Neural crest cell (in vitro differentiated cells): ENCODE data around the gene ST3GAL3. TPM values are rescaled to one million over a fixed set of nuclear protein-coding genes. Genes with fewer than 3 reads are reported as not detected.

Source experiments
- DNase-seq: peaks from one replicate; pipeline ENCODE4 v3.0.0; 2021; ENCODE audit warnings: low read depth, mixed read lengths, low spot score
- H3K27ac Mint-ChIP-seq: one replicate; pipeline ENCODE4 v1.8.0; 2021; ENCODE audit warnings: mild to moderate bottlenecking, mixed read lengths; ENCODE audit not compliant: unreplicated experiment
- H3K27me3 Mint-ChIP-seq: 2 replicates; pipeline ENCODE4 v1.8.0; 2021; ENCODE audit warnings: low read depth, mild to moderate bottlenecking, mixed read lengths
- H3K36me3 Mint-ChIP-seq: 2 replicates; pipeline ENCODE4 v1.8.0; 2021; ENCODE audit warnings: low read depth, mild to moderate bottlenecking, mixed read lengths
- H3K4me1 Mint-ChIP-seq: 2 replicates; pipeline ENCODE4 v1.8.0; 2021; ENCODE audit warnings: mixed read lengths
- H3K4me3 Mint-ChIP-seq: one replicate; pipeline ENCODE4 v1.8.0; 2021; ENCODE audit warnings: mild to moderate bottlenecking, mixed read lengths
- H3K9me3 Mint-ChIP-seq: 2 replicates; pipeline ENCODE4 v1.8.0; 2021; ENCODE audit warnings: mixed read lengths
- total RNA-seq: library from RNA; stranded (reverse); gene quantifications from 2 replicates; pipeline ENCODE4 v1.2.1, GENCODE V29; 2021
- TF ChIP-seq, protein P1 (sequence below): fragments of 200-600 bp; sonication (generic); conservative IDR thresholded peaks from 2 replicates; pipeline ENCODE4 v1.5.0; 2021; ENCODE audit warnings: antibody characterized with exemption, mild to moderate bottlenecking

ST3GAL3 gene
- total RNA-seq, 1 donor from 2014 or later, result 37.4 TPM

DNA sequence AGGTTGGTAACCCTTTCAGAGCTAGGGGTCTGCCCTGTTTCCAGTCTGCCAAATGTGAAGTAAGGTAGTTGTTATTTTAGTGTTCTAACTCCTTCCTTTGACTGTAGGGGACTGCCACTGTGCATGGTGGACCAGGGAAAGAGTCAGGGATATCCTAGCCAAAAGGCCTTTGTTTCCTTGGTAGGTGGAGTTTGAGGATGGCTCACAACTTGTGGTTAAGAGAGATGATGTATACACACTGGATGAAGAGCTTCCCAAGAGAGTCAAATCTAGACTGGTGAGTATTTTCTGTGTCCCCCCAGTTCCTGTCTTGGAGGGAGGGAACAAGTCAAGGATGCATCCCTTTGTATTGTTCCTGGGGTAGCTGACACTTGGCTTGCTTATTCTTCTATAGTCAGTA, 3.5 kb upstream of the ST3GAL3 start:
- DNase-seq, result no peak
- H3K27me3 Mint-ChIP-seq, result no peaks in the 10 kb centered on the region
- H3K4me1 Mint-ChIP-seq, result peaks cover 24% of the 10 kb centered on the region
- TF ChIP-seq, protein P1, sequence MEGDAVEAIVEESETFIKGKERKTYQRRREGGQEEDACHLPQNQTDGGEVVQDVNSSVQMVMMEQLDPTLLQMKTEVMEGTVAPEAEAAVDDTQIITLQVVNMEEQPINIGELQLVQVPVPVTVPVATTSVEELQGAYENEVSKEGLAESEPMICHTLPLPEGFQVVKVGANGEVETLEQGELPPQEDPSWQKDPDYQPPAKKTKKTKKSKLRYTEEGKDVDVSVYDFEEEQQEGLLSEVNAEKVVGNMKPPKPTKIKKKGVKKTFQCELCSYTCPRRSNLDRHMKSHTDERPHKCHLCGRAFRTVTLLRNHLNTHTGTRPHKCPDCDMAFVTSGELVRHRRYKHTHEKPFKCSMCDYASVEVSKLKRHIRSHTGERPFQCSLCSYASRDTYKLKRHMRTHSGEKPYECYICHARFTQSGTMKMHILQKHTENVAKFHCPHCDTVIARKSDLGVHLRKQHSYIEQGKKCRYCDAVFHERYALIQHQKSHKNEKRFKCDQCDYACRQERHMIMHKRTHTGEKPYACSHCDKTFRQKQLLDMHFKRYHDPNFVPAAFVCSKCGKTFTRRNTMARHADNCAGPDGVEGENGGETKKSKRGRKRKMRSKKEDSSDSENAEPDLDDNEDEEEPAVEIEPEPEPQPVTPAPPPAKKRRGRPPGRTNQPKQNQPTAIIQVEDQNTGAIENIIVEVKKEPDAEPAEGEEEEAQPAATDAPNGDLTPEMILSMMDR, result no peak
- H3K4me3 Mint-ChIP-seq, result peak overlapping the region; percentile 91
- H3K27ac Mint-ChIP-seq, result peak overlapping the region; percentile 13
- no peaks in the 10 kb centered on the region for H3K9me3 Mint-ChIP-seq
- H3K36me3 Mint-ChIP-seq, result peaks cover 16% of the 10 kb centered on the region

DNA sequence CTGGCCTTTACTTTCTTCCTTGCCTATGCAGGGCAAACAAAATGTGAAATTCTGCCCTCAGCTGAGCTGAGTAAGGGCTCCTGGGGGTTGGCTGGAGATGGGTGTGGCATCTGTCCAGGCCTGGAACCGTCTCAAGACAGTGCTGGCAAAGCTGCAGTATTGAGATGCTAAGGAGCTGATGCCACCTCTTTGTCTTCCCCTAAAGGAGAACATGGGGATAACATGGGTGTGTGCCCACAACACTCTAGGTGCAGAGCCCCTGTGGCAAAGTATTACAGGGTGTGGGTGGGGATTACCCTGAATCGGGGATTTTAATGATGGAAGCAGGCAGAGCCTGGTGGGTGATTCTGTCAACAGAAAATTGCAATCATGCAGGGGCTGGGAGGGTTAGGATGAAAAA, 2.5 kb upstream of the ST3GAL3 start:
- H3K4me3 Mint-ChIP-seq, result peak overlapping the region; percentile 91
- H3K9me3 Mint-ChIP-seq, result no peaks in the 10 kb centered on the region
- no peak for DNase-seq
- peaks cover 28% of the 10 kb centered on the region for H3K4me1 Mint-ChIP-seq
- H3K27me3 Mint-ChIP-seq, result no peaks in the 10 kb centered on the region
- peaks cover 17% of the 10 kb centered on the region for H3K36me3 Mint-ChIP-seq
- H3K27ac Mint-ChIP-seq, result no peak overlapping the region
- TF ChIP-seq, protein P1, result no peak

DNA sequence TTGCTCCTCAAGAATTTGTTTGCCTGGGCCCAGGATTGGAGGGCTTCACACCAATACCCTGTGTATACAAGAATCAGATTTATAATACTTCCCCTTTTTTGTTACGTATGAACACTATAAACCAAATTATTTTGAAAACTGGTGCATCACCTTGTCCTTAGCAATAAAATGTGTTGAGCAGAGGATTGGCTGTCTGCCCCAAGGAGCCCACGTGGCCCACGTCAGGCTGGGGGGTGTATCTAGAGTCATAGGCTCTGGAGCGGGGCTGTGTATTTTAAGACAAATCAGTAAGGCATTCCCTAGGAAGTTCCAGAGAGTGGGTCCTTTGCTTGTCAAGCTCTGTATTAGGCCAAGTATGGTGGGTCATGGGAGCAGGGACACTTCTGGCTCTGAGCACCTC, 2.0 kb upstream of the ST3GAL3 start:
- H3K9me3 Mint-ChIP-seq, result no peaks in the 10 kb centered on the region

DNA sequence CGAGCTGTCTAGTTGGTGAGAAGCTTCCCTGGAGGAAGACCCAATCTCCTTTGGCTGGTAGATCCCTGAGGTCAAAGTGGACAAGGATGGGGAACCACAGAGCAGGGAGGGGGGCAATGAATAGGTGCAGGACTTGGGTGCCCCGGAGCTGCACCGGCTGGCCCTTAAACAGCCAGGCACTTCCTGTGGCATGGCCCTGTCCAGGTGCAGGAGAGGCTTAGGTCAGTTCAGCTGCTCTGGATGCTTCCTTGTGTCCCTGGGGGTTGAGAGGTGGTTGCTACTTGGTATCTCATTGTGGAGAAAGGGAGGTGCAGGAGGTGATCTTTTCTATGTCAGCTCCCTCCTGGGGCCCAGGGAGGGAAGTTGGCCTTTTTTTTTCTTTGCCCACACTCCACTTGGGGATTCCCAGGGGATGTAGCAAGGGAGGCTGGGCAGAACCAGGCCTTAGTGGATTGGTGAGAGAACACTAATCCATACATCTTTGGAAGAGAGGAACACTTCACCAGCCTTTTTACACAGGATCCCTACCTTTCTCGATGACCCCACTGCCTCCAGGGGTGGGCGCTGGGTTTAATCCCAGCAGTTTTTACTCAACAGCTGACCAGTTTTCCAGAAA, 1.2 kb upstream of the ST3GAL3 start:
- Mint-ChIP-seq H3K4me3 (peak overlapping the region; percentile 93), H3K4me1 (peaks cover 28% of the 10 kb centered on the region), H3K9me3 (no peaks in the 10 kb centered on the region), H3K27ac (peak overlapping the region; percentile 75), H3K36me3 (peaks cover 21% of the 10 kb centered on the region), H3K27me3 (no peaks in the 10 kb centered on the region)
- TF ChIP-seq, protein P1, result no peak
- no peak for DNase-seq

More for the DNA sequence above, 2.0 kb upstream of the ST3GAL3 start:
- DNase-seq, result no peak
- no peak overlapping the region for H3K27ac Mint-ChIP-seq
- H3K4me1 Mint-ChIP-seq, result peaks cover 28% of the 10 kb centered on the region
- H3K27me3 Mint-ChIP-seq, result no peaks in the 10 kb centered on the region
- H3K36me3 Mint-ChIP-seq, result peaks cover 18% of the 10 kb centered on the region
- TF ChIP-seq, protein P1, result no peak
- H3K4me3 Mint-ChIP-seq, result peak overlapping the region; percentile 93

DNA sequence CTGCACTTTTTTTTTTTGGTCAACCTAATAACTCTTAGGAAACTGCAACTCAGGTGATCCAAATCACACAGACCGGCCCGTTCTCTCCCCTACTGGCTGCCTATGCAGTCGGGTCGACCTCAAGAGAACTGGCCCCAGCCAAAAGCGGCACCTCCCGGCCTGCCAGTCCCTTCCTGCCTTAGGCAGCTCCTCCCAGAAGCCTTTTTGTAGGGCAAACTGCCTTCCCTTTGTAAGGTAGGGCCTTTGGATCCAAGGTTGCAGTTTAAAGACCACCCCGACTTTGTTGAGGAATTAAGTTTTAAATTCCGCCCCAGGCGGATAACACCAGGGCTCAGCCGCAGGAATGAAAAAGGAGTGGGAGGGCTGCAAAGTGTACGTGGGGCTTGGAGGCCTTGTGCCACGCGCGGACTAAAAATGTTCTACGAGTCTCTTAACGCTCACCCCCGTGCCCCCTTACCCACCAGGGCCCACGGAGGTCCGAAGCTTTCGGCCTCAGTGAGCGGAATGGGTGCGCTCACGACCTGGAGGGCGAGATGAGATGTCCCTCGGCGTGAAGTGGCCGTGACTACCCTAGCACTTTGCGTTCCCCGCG, 642 bp upstream of the ST3GAL3 start:
- Mint-ChIP-seq H3K4me1 (peaks cover 28% of the 10 kb centered on the region), H3K36me3 (peaks cover 18% of the 10 kb centered on the region), H3K27me3 (no peaks in the 10 kb centered on the region), H3K4me3 (peak overlapping the region; percentile 93), H3K27ac (peak overlapping the region; percentile 75), H3K9me3 (no peaks in the 10 kb centered on the region)
- TF ChIP-seq, protein P1, result no peak
- DNase-seq, result peak; percentile 22
